Stimulated activated CD8-positive, alpha-beta memory T cell treated with anti-CD3 and anti-CD28 coated beads, Interleukin-15, amount 100 ng/mL, for 48 hours (primary cell): ENCODE data around the gene RAB3GAP2.
"Not testable (repeated sequence)": the region's sequence is repeated elsewhere in the genome, so short reads cannot be mapped to it uniquely, and the experiment has no call there.

ENCODE experiments used
- DNase-seq, 2 donors: peaks; one replicate each; pipeline ENCODE4 v3.0.0-alpha.2; 2020; ENCODE audit warnings: low read depth in 2 of 2

The RAB3GAP2 gene

DNA sequence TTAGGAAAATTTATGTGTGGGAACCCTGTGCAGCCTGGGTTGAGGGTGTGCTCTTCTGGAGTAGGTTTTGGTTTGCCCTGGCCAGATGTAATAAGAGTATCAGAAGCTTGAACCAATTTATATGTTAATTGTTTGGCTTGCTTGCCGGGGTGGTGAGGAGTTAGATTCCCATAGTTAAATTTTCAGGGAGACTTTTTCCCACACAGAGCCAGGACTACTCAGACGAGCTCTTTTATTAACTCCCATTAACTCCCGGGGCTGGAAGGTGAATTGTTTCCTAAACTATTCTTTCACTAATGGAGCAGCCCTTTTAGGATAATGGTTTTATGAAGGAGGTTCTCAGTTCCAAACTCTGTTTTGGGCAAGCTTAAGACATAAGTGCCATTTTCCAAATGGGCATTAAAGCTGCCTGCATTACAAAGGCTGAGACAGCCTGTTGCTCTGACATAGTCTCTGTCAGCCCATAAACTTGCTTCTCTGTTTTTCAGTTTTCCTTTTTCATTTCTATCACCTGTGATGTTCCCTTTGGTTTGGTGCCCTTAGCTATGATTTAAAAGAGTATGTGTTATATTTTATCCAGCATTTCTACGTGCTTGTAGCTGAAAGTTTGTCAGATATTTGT, 18.0 kb upstream of the RAB3GAP2 start:
- no peak for DNase-seq

GRCh38 chr1:220287129-220287528, 14.9 kb upstream of the RAB3GAP2 start:
- DNase-seq: no peak

GRCh38 chr1:220283625-220284024, 11.4 kb upstream of the RAB3GAP2 start:
- DNase-seq: no peak

DNA sequence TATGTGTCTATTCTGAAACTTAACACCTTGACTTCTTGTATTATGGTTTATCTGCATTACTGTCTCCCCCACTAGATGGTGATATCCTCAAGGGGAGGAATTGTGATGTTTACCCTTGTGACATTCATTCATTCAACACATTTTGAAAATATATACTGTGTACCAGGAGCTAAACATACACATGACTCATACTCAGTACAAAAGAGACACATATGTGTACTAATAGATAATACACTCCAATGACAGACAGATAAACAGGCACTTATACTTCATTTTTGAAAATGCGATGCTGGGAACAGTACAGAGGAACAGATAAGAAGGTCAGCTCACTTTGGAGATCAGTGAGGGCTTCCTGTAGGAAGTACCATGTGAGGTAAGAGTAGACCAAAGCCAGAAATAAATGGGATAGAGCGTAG, 8.9 kb upstream of the RAB3GAP2 start:
- no peak for DNase-seq

GRCh38 chr1:220280249-220280648, 8.0 kb upstream of the RAB3GAP2 start:
- no peak for DNase-seq

- DNase-seq: no peak
Measured at GRCh38 chr1:220278991-220279390, 6.7 kb upstream of the RAB3GAP2 start.

DNA sequence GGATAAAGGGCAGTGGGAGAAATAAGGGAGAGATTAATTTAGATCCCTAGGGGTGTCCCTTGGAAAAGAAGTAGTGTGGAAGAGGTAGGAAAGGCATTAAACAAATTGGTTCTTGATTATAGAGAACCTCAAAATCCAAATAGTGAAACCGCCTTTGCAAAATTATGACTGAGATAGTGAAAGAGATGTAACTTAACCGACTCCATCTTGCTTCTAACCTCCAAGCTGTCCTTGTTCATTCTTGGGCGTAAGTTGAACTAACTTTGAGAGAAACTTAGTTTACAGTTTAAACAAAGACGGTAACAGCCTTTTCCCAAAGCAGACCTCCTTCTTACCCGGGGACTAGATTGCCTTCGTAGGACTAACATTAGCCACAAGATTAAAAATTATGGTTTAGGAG, 3.2 kb upstream of the RAB3GAP2 start:
- DNase-seq: no peak

GRCh38 chr1:220274251-220274855, 2.1 kb upstream of the RAB3GAP2 start:
- no peak for DNase-seq

DNA sequence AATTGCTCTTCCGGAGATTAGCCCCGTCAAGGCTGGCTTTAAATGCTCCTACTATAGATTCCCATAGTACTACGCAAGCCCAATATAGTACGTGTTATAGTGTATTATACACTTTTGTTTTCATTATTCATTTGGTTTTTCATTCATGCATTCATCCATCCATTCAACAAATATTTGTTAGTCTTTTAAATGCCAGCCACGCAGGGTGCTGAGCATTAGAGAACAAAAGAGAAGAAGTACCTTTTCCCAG, 513 bp upstream of the RAB3GAP2 start:
- no peak for DNase-seq

GRCh38 chr1:220271706-220272046, 577 bp downstream of the RAB3GAP2 start:
- DNase-seq: no peak

DNA sequence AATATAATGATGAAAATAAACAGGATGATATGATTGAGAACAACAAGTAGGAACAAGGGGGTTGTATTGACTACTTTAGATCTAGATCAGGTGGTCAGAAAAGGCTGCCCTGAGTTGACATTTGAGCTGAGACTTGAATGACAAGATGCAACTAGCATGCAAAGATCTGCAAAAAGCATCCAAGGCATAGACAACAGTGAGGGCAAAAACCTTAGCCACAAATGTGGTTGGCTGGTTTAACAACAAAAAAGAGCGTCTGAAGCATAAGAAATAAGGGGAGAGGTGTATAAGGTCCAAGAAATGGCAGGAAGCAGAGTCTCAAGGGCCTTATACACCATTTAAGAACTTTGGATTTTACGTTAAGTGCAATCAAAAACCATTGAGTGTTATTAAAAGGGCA, 3.2 kb downstream of the RAB3GAP2 start:
- no peak for DNase-seq

DNA sequence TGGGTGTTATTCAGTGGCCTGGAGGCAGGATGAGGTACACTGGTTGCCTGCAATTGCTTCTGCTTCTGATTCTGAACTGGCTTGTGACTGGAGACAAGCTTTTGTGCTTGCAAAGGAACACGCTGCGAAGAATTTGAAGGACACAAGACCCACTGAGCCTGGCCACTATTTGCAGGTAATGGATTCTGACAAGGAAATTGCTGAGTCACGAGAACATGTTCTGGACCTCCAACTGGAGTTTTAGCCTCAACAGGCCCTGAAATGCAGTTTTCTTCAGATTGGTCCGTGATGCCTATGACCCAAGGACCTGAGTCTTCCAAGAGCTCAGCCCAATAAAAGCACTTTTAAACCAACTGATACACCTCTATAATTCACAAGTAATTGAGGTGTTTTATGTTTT, 4.6 kb downstream of the RAB3GAP2 start:
- DNase-seq: no peak

DNA sequence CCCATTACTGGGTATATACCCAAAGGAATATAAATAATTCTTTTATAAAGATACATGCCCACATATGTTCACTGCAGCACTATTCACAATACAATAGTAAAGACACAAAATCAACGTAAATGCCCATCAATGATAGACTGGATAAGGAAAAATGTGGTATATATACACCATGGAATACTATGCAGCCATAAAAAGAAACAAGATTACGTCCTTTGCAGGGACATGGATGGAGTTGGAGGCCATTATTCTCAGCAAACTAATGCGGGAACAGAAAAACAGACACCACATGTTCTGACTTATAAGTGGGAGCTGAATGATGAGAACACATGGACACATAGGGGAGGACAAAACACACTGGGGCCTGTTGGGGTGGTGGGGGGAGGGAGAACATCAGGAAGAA, 12.0 kb downstream of the RAB3GAP2 start:
- not testable (repeated sequence) for DNase-seq

GRCh38 chr1:220259756-220260155, 12.5 kb downstream of the RAB3GAP2 start:
- DNase-seq: not testable (repeated sequence)

GRCh38 chr1:220256194-220256593, 16.1 kb downstream of the RAB3GAP2 start:
- not testable (repeated sequence) for DNase-seq

DNA sequence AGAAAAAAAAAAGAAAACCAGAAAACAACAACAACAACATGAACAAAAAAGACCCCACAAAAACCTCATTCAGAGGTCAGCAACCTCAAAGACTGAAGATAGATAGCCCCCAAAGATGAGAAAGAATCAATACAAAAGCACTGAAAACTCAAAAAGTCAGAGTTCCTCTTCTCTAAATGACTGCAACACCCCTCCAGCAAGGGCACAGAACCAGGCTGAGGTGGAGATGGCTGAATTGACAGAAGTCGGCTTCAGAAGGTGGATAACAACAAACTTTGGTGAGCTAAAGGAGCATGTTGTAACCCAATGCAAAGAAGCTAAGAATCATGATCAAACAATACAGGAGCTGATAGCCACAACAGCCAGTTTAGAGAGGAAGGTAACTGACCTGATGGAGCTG, 17.0 kb downstream of the RAB3GAP2 start:
- no peak for DNase-seq

- DNase-seq: not testable (repeated sequence)
Measured at GRCh38 chr1:220253290-220253689, 19.0 kb downstream of the RAB3GAP2 start.

- DNase-seq: no peak
Measured at GRCh38 chr1:220251272-220251671, 21.0 kb downstream of the RAB3GAP2 start.

DNA sequence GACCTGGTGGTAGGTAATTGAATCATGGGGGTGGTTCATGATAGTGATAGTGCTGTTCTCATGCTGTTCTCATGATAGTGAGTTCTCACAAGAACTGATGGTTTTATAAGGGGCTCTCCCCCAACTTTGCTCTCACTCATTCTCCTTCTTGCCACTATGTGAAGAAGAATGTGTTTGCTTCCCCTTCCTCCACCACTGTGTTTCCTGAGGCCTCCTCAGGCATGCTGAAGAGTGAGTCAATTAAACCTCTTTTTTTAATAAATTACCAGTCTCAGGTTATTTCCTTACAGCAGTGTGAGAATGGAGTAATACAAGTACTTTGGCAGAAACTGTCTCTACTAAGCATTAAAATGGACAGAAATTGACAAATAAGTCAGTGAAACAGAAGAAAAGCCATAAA, 21.6 kb downstream of the RAB3GAP2 start:
- no peak for DNase-seq

DNA sequence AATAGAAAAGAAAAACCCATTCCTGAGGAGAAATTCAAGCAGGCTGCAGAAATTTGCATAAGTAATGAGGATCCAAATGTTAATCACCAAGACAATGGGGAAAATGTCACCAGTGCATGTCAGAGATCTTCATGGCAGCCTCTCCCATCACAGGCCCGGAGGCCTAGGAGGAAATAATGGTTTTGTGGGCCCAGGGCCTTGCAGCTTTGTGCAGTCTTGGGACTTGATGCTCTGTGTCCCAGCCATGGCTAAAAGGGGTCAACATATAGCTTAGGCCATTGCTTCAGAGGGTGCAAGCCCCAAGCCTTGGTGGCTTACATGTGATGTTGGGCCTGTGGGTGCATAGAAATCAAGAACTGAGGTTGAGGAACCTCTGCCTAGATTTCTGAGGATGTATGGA, 22.7 kb downstream of the RAB3GAP2 start:
- DNase-seq: no peak

DNA sequence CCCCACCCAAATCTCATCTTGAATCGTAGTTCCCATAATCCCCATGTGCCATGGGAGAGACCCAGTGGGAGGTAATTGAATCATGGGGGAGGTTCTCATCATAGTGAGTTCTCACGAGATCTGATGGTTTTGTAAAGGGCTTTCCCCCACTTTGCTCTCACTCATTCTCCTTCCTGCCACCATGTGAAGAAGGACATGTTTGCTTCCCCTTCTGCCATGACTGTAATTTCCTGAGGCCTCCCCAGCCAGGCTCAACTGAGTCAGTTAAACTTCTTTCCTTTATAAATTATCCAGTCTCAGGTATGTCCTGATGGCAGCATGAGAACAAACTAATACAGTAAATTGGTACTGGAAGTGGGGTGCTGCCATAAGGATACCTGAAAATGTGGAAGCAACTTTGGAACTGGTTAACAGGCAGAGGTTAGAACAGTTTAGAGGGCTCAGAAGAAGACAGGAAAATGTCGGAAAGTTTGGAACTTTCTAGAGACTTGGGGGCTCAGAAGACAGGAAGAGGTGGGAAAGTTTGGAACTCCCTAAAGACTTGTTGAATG, 23.5 kb downstream of the RAB3GAP2 start:
- not testable (repeated sequence) for DNase-seq

GRCh38 chr1:220245900-220246299, 26.4 kb downstream of the RAB3GAP2 start:
- DNase-seq: not testable (repeated sequence)

- DNase-seq: no peak
Measured at GRCh38 chr1:220243947-220244346, 28.3 kb downstream of the RAB3GAP2 start.

GRCh38 chr1:220241072-220241663, 31.1 kb downstream of the RAB3GAP2 start:
- DNase-seq: no peak
